Omental fat pad (tissue), 4 donors: Measurements from ENCODE around the gene HTRA2. TPM values are rescaled to one million over a fixed set of nuclear protein-coding genes. Genes with fewer than 3 reads are reported as not detected.

Experiments used
- ATAC-seq: fragments of 150-250 bp; one replicate; pipeline ENCODE4 v1.9.1; 2016; ENCODE audit warnings: mild to moderate bottlenecking, moderate library complexity; ENCODE audit not compliant: low FRiP score
- DNase-seq: peaks from one replicate; pipeline ENCODE4 v3.0.0-alpha.2; 2019; ENCODE audit warnings: low spot score
- CTCF ChIP-seq, 3 donors: fragments of 450-650 bp; IDR thresholded peaks; one replicate each; pipeline ENCODE4 v1.5.1; 2016 to 2017; ENCODE audit warnings: antibody characterized with exemption in 3 of 3, mild to moderate bottlenecking in 3 of 3, moderate library complexity in 2 of 3
- total RNA-seq, 4 donors: library from RNA; depleted of rRNA; stranded (reverse); fragments of >200 nt; gene quantifications; one replicate each; pipeline ENCODE4 v1.1.0, GENCODE V29; 2016

HTRA2 gene
- total RNA-seq, 4 donors from 2014 or later: 30.7 to 45.6 (median 36.8) TPM

GRCh38 chr2:74488643-74489481, 40.9 kb upstream of the HTRA2 start:
- TF ChIP-seq CTCF (IDR thresholded peaks at IDR 0.05): no peak
- ATAC-seq (no peak), DNase-seq (no peak)

- TF ChIP-seq CTCF (IDR thresholded peaks at IDR 0.05): no peak
- no peak for ATAC-seq
- DNase-seq: no peak
Measured at GRCh38 chr2:74489906-74490305, 39.8 kb upstream of the HTRA2 start.

- no peak for TF ChIP-seq CTCF (IDR thresholded peaks at IDR 0.05)
- DNase-seq: no peak
- ATAC-seq: peak; percentile 25
Measured at GRCh38 chr2:74491648-74492544, 37.8 kb upstream of the HTRA2 start.

GRCh38 chr2:74493546-74493945, 36.2 kb upstream of the HTRA2 start:
- TF ChIP-seq CTCF (IDR thresholded peaks at IDR 0.05): no peak
- no peak for DNase-seq
- ATAC-seq: no peak

- TF ChIP-seq CTCF (IDR thresholded peaks at IDR 0.05): no peak
- DNase-seq (no peak), ATAC-seq (no peak)
Measured at GRCh38 chr2:74495440-74495839, 34.3 kb upstream of the HTRA2 start.

- TF ChIP-seq CTCF (IDR thresholded peaks at IDR 0.05): no peak
- ATAC-seq (no peak), DNase-seq (no peak)
Measured at GRCh38 chr2:74496997-74497776, 32.5 kb upstream of the HTRA2 start.
